Epithelial cell of prostate (primary cell): ENCODE measurements around the gene CTU2.

Source experiments
- DNase-seq: peaks from one replicate; pipeline ENCODE4 v3.0.0-alpha.2; 2011; ENCODE audit warnings: low read depth, low spot score
- H3K27ac ChIP-seq: fragments of 450-650 bp; 2 replicates; pipeline ENCODE4 v1.5.1; 2017; ENCODE audit warnings: mild to moderate bottlenecking

The CTU2 gene

GRCh38 chr16:88725609-88726407, 19.5 kb downstream of the CTU2 start:
- no peak overlapping the region for H3K27ac ChIP-seq
- DNase-seq, result no peak

GRCh38 chr16:88726408-88726749, 20.1 kb downstream of the CTU2 start:
- H3K27ac ChIP-seq, result no peak overlapping the region
- DNase-seq, result no peak

GRCh38 chr16:88726981-88727380, 20.7 kb downstream of the CTU2 start:
- no peak overlapping the region for H3K27ac ChIP-seq
- DNase-seq, result no peak

- DNase-seq, result no peak
- no peak overlapping the region for H3K27ac ChIP-seq
Measured at GRCh38 chr16:88727871-88728270, 21.6 kb downstream of the CTU2 start.

GRCh38 chr16:88730632-88731607, 24.6 kb downstream of the CTU2 start:
- H3K27ac ChIP-seq, result no peak overlapping the region
- DNase-seq, result no peak

- DNase-seq, result no peak
- no peak overlapping the region for H3K27ac ChIP-seq
Measured at GRCh38 chr16:88731699-88732098, 25.4 kb downstream of the CTU2 start.

GRCh38 chr16:88732172-88732960, 26.1 kb downstream of the CTU2 start:
- DNase-seq, result no peak
- H3K27ac ChIP-seq, result no peak overlapping the region

GRCh38 chr16:88732961-88733294, 26.6 kb downstream of the CTU2 start:
- DNase-seq, result no peak
- no peak overlapping the region for H3K27ac ChIP-seq

GRCh38 chr16:88733630-88734360, 27.5 kb downstream of the CTU2 start:
- no peak for DNase-seq
- H3K27ac ChIP-seq, result no peak overlapping the region

- DNase-seq, result no peak
- no peak overlapping the region for H3K27ac ChIP-seq
Measured at GRCh38 chr16:88734361-88734728, 28.0 kb downstream of the CTU2 start.

- no peak overlapping the region for H3K27ac ChIP-seq
- DNase-seq, result no peak
Measured at GRCh38 chr16:88735121-88735520, 28.8 kb downstream of the CTU2 start.

- no peak for DNase-seq
- H3K27ac ChIP-seq, result no peak overlapping the region
Measured at GRCh38 chr16:88735616-88736015, 29.3 kb downstream of the CTU2 start.

GRCh38 chr16:88736088-88736487, 29.8 kb downstream of the CTU2 start:
- no peak for DNase-seq
- H3K27ac ChIP-seq, result no peak overlapping the region

- no peak for DNase-seq
- H3K27ac ChIP-seq, result no peak overlapping the region
Measured at GRCh38 chr16:88736496-88736895, 30.2 kb downstream of the CTU2 start.

GRCh38 chr16:88737298-88738150, 31.2 kb downstream of the CTU2 start:
- H3K27ac ChIP-seq, result no peak overlapping the region
- no peak for DNase-seq

- no peak overlapping the region for H3K27ac ChIP-seq
- no peak for DNase-seq
Measured at GRCh38 chr16:88738151-88739084, 32.1 kb downstream of the CTU2 start.

- DNase-seq, result no peak
- H3K27ac ChIP-seq, result no peak overlapping the region
Measured at GRCh38 chr16:88739139-88739976, 33.1 kb downstream of the CTU2 start.
